A204.1 (cell line): ENCODE measurements around the gene SIDT2.
A peak's percentile ranks its signal among the peaks of the same experiment; 100 is the strongest.
"Not testable (repeated sequence)": the region's sequence is repeated elsewhere in the genome, so short reads cannot be mapped to it uniquely, and the experiment has no call there.

Source experiments
- FAIRE-seq: peaks from 2 replicates; lab custom pipeline; 2012; peaks lifted over from hg19 to GRCh38; lab: Jason Lieb, UNC

Gene SIDT2

GRCh38 chr11:117178210-117179034 is at the start of gene SIDT2:
Gene SIDT2, plus strand, starts transcription at chr11:117178743. Its CDS starts 521 bp downstream, at chr11:117179264.
- FAIRE-seq: peak; percentile 92

DNA sequence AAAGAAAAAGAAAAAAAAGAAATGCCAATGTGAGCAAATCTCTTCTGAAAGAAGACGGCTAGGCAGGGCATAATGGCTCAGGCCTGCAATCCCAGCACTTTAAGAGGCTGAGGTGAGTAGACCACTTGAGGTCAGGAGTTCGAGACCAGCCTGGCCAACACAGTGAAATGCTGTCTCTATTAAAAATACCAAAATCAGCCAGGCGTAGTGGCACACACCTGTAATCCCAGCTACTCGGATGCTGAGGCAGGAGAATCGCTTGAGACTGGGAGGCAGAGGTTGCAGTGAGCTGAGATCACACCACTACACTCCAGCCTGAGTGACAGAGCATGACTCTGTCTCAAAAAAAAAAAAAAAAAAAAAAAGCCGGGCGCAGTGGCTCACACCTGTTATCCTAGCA is 48.1 kb upstream of the SIDT2 start:
- not testable (repeated sequence) for FAIRE-seq

DNA sequence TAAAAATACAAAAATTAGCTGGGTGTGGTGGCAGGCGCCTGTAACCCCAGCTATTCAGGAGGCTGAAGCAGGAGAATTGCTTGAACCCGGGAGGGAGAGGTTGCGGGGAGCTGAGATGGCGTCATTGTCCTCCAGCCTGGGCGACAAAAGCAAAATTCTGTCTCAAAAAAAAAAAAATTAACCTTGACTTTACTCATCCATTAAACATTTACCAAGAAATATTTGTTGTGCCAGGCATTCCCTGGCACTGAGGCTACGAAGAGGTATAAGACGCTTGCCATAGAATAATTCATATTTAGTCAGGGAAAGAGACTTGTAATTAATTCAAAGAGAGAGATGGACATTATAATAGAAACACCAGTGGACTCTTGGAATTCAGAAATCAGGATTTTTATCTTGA is 47.7 kb upstream of the SIDT2 start:
- no peak for FAIRE-seq

DNA sequence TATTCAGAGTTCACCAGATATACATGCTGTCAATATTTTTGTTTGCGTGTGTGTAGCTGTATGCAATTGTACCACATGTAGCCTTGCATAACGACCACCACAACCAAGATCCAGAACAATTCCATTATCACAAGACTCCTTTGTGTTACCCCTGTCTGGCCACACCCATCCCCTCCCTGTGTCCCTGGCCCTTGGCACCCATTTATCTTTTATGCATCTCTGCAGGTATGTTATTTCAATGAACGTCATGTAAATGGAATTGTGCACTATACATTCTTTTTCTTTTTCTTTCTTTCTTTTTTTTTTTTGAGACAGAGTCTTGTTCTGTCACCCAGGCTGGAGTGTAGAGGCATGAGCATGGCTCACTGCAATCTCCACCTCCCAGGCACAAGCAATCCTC is 44.1 kb upstream of the SIDT2 start:
- no peak for FAIRE-seq

DNA sequence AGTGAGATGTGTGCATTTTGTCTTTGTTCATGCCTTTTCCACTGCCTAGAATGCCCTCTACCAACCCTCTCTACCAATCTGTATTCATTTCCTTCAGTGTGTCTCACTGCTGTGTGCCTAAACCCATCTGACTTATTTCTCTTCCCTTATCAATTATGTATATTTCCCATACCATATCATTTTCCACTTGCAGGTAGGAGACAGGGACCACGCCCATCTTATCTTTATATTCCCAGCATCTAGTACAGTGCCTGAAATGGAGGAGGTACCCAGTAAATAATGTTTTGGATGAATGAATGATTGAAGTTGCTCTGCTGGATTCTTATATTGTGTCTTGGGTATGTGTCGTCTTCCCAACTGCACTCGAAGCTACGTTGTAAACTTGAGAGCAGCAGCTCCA is 43.6 kb upstream of the SIDT2 start:
- FAIRE-seq: not testable (repeated sequence)

DNA sequence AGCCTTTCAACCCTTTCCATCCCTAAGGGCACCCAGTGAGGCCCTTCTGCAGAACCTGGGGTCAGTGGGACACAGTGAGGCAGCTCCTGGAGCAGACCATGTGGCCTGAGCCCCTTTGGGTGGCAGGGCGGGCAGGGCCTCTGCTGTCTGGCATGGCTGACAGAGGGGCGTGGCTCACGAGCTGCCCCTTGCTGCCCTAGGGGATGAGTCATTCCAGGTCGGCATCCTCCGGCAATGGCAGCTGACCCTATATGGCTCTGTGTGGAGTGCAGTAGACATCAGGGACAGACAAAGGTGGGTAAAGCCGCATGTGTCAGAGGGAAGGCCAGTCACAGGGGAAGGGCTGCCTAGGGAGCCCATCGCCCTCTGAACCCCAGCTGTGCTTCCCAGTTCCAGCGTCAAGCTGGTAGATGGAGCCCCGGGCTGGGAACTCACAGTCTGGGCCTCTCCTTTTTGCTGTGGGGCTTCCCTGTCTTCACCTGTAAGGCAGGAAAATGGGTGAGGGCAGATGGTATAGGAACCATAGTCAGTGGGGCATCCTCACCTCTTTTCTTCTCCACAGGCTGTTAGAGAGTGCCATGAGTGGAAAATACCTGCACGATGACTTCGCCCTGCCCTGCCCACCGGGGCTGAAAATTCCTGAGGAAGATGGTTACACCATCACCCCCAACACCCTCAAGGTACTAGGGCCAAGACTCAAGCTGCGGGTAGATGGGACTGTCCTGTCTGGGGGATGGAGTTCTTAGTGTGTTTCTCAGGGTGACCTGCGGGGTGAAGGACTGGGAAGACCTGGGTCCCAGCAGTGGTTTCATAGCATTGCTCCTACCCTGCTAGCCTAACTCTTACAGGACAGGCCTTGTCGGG is 41.1 kb upstream of the SIDT2 start:
- not testable (repeated sequence) for FAIRE-seq

- no peak for FAIRE-seq
Observed at GRCh38 chr11:117143390-117143789, 35.2 kb upstream of the SIDT2 start.

GRCh38 chr11:117143871-117144476 is 34.6 kb upstream of the SIDT2 start, which contains the start of gene PAFAH1B2:
Gene PAFAH1B2, plus strand, starts transcription at chr11:117144287. Its CDS starts 8,161 bp downstream, at chr11:117152448.
- no peak for FAIRE-seq

GRCh38 chr11:117144477-117145392 is 33.8 kb upstream of the SIDT2 start:
- FAIRE-seq: no peak

GRCh38 chr11:117145393-117145761 is 33.2 kb upstream of the SIDT2 start:
- no peak for FAIRE-seq

DNA sequence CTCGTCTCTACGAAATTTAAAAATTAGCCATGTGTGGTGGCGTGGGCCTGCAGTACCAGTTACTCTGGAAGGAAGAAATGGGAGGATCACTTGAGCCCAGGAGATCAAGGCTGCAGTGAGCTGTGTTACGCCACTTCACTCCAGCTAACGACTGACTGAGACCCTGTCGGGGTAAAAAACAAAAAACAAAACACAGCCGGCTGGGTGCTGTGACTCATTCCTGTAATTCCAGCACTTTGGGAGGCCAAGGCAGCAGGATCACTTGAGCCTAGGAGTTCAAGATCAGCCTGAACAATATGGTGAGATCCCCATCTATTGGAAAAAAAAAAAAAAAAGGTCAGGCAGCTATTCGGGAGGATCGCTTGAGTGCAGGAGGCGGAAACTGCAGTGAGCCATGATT is 32.0 kb upstream of the SIDT2 start:
- FAIRE-seq: no peak

DNA sequence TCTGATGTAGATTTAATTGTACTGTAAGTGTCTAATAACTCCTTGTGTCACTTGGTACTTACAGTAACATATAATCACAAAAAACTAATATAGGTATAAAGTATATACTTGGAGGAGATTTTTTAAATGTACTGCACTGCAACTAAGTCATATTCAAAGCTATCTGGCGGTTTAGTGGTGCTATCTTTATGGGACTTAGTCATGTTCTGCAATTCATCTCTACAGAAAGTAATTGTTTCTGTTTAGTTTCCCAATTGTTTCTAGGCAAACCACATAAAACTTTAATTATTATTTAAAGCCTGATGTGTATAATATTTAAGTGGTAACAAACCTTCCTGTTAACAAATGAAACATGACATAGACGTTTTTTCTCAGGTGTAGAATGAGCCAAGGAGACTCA is 26.5 kb upstream of the SIDT2 start:
- no peak for FAIRE-seq

GRCh38 chr11:117154468-117154867 is 24.1 kb upstream of the SIDT2 start:
- no peak for FAIRE-seq

- FAIRE-seq: no peak
Observed at GRCh38 chr11:117157507-117157906, 21.0 kb upstream of the SIDT2 start.

- no peak for FAIRE-seq
Observed at GRCh38 chr11:117159892-117160291, 18.7 kb upstream of the SIDT2 start.

DNA sequence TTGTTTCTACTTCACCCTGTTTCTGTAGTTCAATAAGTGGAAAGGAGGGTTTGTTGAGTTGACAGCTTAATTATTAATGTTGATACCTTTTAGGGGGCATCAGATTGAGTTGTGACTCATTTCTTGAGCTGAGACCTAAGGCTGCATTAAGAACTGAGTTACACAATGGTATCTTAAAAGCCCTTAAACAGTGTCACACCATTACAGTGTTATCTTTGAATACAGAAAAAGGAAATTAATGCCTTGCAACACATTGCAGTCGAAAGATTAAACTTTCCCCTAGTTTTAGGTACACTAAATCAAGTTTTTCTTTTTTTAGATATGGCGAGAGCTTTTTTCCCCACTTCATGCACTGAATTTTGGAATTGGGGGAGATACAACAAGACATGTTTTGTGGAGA is 17.7 kb upstream of the SIDT2 start:
- no peak for FAIRE-seq

GRCh38 chr11:117166491-117166890 is 12.1 kb upstream of the SIDT2 start:
- FAIRE-seq: no peak

DNA sequence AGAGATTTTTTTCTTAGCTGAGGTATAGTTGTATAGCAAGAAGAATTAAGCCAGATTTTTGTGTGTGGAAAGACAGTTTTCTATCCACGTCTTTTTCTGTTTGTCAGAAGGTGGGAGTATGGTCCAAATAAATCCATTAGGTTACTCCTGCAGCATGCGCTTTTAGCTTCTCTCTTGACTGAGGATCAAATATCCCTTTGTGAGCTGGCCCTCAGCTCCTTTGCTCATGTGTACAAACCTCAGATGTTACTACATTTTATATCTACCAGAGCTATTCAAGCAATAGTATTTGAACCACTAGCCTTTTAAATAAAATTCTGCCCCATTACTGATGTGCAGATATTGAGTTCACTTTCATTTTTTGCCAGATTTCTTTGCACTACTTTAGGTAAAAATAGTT is 8.8 kb upstream of the SIDT2 start:
- no peak for FAIRE-seq

DNA sequence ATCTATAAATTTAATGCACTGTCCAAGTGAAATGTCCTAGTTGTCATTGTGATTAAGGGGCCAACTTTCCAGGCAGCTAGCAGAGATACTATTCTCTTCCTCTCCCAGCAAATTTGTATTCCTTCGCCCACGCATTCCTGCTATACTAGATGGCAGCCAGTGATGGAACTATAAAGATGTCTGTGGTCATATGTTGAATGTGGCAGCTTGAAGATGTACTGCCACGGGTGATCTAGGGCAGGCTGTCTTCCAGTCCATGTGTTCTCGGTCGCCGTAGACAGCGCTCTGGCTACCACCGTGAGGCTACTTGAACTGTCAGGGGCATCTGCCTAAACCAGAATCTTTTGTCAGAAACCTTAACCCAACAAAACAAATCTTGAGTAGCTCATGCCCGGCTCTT is 8.3 kb upstream of the SIDT2 start:
- no peak for FAIRE-seq

DNA sequence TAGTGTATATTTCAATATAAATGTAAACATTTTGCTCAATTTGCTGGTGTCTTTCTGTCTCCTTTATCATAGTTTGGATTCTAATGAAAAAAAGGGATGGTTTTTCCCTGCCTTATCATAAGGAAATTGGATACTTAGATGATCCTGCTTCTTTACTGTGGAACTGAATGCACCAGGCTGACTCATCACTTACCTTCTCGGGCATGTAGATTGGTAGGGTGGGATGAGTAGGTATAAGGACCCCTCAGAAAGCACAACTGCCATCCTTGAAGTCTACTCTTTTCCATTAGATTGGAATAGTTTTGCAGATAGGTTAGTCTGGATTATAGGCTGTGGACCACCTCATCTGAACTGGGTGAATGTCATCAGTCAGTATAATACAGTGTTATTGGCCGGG is 7.5 kb upstream of the SIDT2 start:
- no peak for FAIRE-seq

DNA sequence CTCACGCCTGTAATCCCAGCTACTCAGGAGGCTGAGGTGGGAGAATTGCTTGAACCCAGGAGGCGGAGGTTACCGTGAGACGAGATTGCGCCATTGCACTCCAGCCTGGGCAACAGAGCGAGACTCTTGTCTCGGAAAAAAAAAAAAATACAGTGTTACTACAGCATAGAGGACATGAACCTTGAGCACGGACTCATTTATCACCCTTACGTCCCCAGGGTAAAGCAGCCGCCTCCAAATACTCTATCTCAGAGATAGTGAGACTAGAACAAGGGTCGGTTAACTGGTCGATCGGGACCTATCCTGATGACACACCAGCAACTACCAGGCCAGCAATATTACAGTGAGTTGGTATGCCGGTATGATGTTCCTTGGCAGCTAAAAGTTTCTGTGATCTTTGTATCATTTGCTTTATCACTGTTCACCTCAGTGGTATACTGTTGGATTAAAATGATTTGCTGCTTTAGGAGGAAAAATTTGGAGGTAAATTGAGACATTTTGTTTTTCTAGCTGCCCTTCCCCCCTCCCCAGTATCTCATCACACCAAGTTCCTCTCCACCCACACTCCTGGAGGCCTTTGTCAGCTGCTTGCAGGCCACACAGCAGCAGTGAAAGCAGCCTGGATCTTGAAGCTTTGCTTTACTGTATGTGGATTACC is 7.0 kb upstream of the SIDT2 start:
- no peak for FAIRE-seq
